HUES64 (cell line): ENCODE data around the gene KRT28.
"Not testable (repeated sequence)": the region's sequence is repeated elsewhere in the genome, so short reads cannot be mapped to it uniquely, and the experiment has no call there.

Experiments used
- H3K27ac ChIP-seq: 2 replicates; pipeline ENCODE4 v1.7.0; 2013; ENCODE audit warnings: low read depth, low read length, inconsistent platforms
- H3K27me3 ChIP-seq: 2 replicates; pipeline ENCODE4 v1.6.1; 2013; ENCODE audit warnings: mild to moderate bottlenecking, low read length; ENCODE audit not compliant: insufficient read depth
- H3K36me3 ChIP-seq: 2 replicates; pipeline ENCODE4 v1.6.1; 2013; ENCODE audit warnings: mild to moderate bottlenecking, low read length; ENCODE audit not compliant: insufficient read depth
- H3K4me1 ChIP-seq: 2 replicates; pipeline ENCODE4 v1.6.1; 2013; ENCODE audit warnings: mild to moderate bottlenecking, low read length, moderate library complexity; ENCODE audit not compliant: insufficient read depth
- H3K4me3 ChIP-seq: 2 replicates; pipeline ENCODE4 v1.5.1; 2013; ENCODE audit warnings: mild to moderate bottlenecking, low read length, moderate library complexity
- H3K9ac ChIP-seq: 2 replicates; pipeline ENCODE4 v1.6.1; 2013; ENCODE audit warnings: mild to moderate bottlenecking, low read depth, low read length
- H3K9me3 ChIP-seq: 2 replicates; pipeline ENCODE4 v1.6.1; 2013; ENCODE audit warnings: low read depth, low read length; ENCODE audit not compliant: insufficient read depth
- WGBS: fragments of 150-250, 120-280 bp; methylation state at CpG from one replicate; pipeline ENCODE4 v1.1.7; 2013; ENCODE audit warnings: missing lambda C conversion rate; 5-methylcytosine and 5-hydroxymethylcytosine counted together

KRT28 gene

GRCh38 chr17:40818733-40819527 is 19.2 kb upstream of the KRT28 start:
- peaks cover 56% of the 10 kb centered on the region for H3K27me3 ChIP-seq
- H3K36me3 ChIP-seq = peaks cover 10% of the 10 kb centered on the region
- H3K4me1 ChIP-seq = no peaks in the 10 kb centered on the region
- H3K4me3 ChIP-seq = peak overlapping the region; percentile 99
- H3K9ac ChIP-seq = peak overlapping the region; percentile 79
- 2% methylated on average over 73 of the region's 73 CpGs for WGBS
- H3K27ac ChIP-seq = peak overlapping the region; percentile 91; the same call in 1 of the 2 replicates
- H3K9me3 ChIP-seq = no peaks in the 10 kb centered on the region; the same call in 1 of the 2 replicates

GRCh38 chr17:40818343-40818732 is 18.6 kb upstream of the KRT28 start:
- Histone ChIP-seq H3K27ac (peak overlapping the region; percentile 91; the same call in 1 of the 2 replicates), H3K4me1 (no peaks in the 10 kb centered on the region), H3K9ac (peak overlapping the region; percentile 79), H3K9me3 (no peaks in the 10 kb centered on the region; the same call in 1 of the 2 replicates), H3K4me3 (peak overlapping the region; percentile 99), H3K36me3 (peaks cover 10% of the 10 kb centered on the region), H3K27me3 (peaks cover 59% of the 10 kb centered on the region)
- WGBS = 25% methylated on average over 7 of the region's 7 CpGs

- Histone ChIP-seq H3K27me3 (peaks cover 59% of the 10 kb centered on the region), H3K36me3 (peaks cover 10% of the 10 kb centered on the region), H3K4me3 (no peak overlapping the region), H3K9me3 (no peaks in the 10 kb centered on the region; the same call in 1 of the 2 replicates), H3K9ac (no peak overlapping the region), H3K27ac (no peak overlapping the region), H3K4me1 (no peaks in the 10 kb centered on the region)
- WGBS = 92% methylated on average over 4 of the region's 4 CpGs
These were observed 17.4 kb upstream of the KRT28 start for GRCh38 chr17:40817103-40817682.

- whole genome bisulfite sequencing = 95% methylated on average over 1 of the region's 3 CpGs
- Histone ChIP-seq H3K27ac (no peak overlapping the region), H3K4me3 (no peak overlapping the region), H3K9ac (no peak overlapping the region), H3K27me3 (peaks cover 59% of the 10 kb centered on the region), H3K36me3 (peaks cover 10% of the 10 kb centered on the region), H3K4me1 (no peaks in the 10 kb centered on the region), H3K9me3 (no peaks in the 10 kb centered on the region; the same call in 1 of the 2 replicates)
These were observed 16.8 kb upstream of the KRT28 start for GRCh38 chr17:40816569-40816968.

- Histone ChIP-seq H3K4me1 (no peaks in the 10 kb centered on the region), H3K4me3 (no peak overlapping the region), H3K9ac (no peak overlapping the region), H3K27ac (no peak overlapping the region), H3K27me3 (peaks cover 59% of the 10 kb centered on the region), H3K9me3 (no peaks in the 10 kb centered on the region; the same call in 1 of the 2 replicates), H3K36me3 (peaks cover 10% of the 10 kb centered on the region)
- WGBS = no CpG with 5 or more reads among the region's 1 CpG
These were observed 15.6 kb upstream of the KRT28 start for GRCh38 chr17:40815381-40815780.

- H3K4me3 ChIP-seq, H3K4me1 ChIP-seq, H3K9ac ChIP-seq, H3K9me3 ChIP-seq, H3K27ac ChIP-seq: not testable (repeated sequence)
- H3K27me3 ChIP-seq = peaks cover 59% of the 10 kb centered on the region
- peaks cover 10% of the 10 kb centered on the region for H3K36me3 ChIP-seq
- 86% methylated on average over 2 of the region's 3 CpGs for WGBS
These were observed 14.9 kb upstream of the KRT28 start for GRCh38 chr17:40814657-40815056.

GRCh38 chr17:40813804-40814203 is 14.0 kb upstream of the KRT28 start:
- Histone ChIP-seq H3K4me3 (no peak overlapping the region), H3K9ac (no peak overlapping the region), H3K4me1 (no peaks in the 10 kb centered on the region), H3K36me3 (peaks cover 10% of the 10 kb centered on the region), H3K9me3 (no peaks in the 10 kb centered on the region), H3K27me3 (peaks cover 67% of the 10 kb centered on the region), H3K27ac (no peak overlapping the region)
- WGBS = 73% methylated on average over 4 of the region's 4 CpGs

GRCh38 chr17:40812639-40813038 is 12.9 kb upstream of the KRT28 start:
- Histone ChIP-seq H3K27ac (no peak overlapping the region), H3K36me3 (peaks cover 7% of the 10 kb centered on the region), H3K9ac (no peak overlapping the region), H3K27me3 (peaks cover 79% of the 10 kb centered on the region), H3K4me3 (no peak overlapping the region), H3K4me1 (no peaks in the 10 kb centered on the region), H3K9me3 (no peaks in the 10 kb centered on the region)
- WGBS = 89% methylated on average over 3 of the region's 3 CpGs

- Histone ChIP-seq H3K27me3 (peaks cover 94% of the 10 kb centered on the region), H3K4me3 (no peak overlapping the region), H3K36me3 (no peaks in the 10 kb centered on the region), H3K4me1 (no peaks in the 10 kb centered on the region), H3K27ac (no peak overlapping the region), H3K9me3 (no peaks in the 10 kb centered on the region), H3K9ac (no peak overlapping the region)
- 76% methylated on average over 6 of the region's 6 CpGs for WGBS
These were observed 10.7 kb upstream of the KRT28 start for GRCh38 chr17:40810494-40810893.

GRCh38 chr17:40809721-40810421 is 10.1 kb upstream of the KRT28 start:
- no peaks in the 10 kb centered on the region for H3K4me1 ChIP-seq
- H3K27me3 ChIP-seq = peaks cover 93% of the 10 kb centered on the region
- H3K36me3 ChIP-seq = no peaks in the 10 kb centered on the region
- H3K4me3 ChIP-seq = no peak overlapping the region
- no peaks in the 10 kb centered on the region for H3K9me3 ChIP-seq
- 100% methylated on average over 1 of the region's 2 CpGs for WGBS
- no peak overlapping the region for H3K27ac ChIP-seq
- H3K9ac ChIP-seq = no peak overlapping the region

GRCh38 chr17:40806131-40806530 is 6.4 kb upstream of the KRT28 start:
- H3K9ac ChIP-seq = no peak overlapping the region

More at GRCh38 chr17:40806131-40806530, 6.4 kb upstream of the KRT28 start:
- H3K27ac ChIP-seq = no peak overlapping the region
- peaks cover 3% of the 10 kb centered on the region; the same call in 1 of the 2 replicates for H3K4me1 ChIP-seq
- no peaks in the 10 kb centered on the region for H3K36me3 ChIP-seq
- WGBS = 86% methylated on average over 3 of the region's 3 CpGs
- peaks cover 75% of the 10 kb centered on the region for H3K27me3 ChIP-seq
- H3K4me3 ChIP-seq = no peak overlapping the region
- no peaks in the 10 kb centered on the region for H3K9me3 ChIP-seq
